Measurements from ENCODE around the gene PHRF1.

PHRF1 gene

GRCh38 chr11:537622-538430 lies 38.4 kb upstream of the PHRF1 start:
- DNase-seq (ENCODE audit: low read depth in 2 of 2) = no peak

GRCh38 chr11:538431-539051 lies 37.7 kb upstream of the PHRF1 start:
- DNase-seq (ENCODE audit: low read depth in 2 of 2) = no peak

- DNase-seq (ENCODE audit: low read depth in 2 of 2) = no peak
These were observed 36.2 kb upstream of the PHRF1 start for GRCh38 chr11:539971-540481.

- no peak for DNase-seq (ENCODE audit: low read depth in 2 of 2)
These were observed 35.5 kb upstream of the PHRF1 start for GRCh38 chr11:540583-541432.

GRCh38 chr11:541433-541885 lies 34.8 kb upstream of the PHRF1 start:
- no peak for DNase-seq (ENCODE audit: low read depth in 2 of 2)

GRCh38 chr11:544817-545166 lies 31.5 kb upstream of the PHRF1 start:
- no peak for DNase-seq (ENCODE audit: low read depth in 2 of 2)

- DNase-seq (ENCODE audit: low read depth in 2 of 2) = no peak
These were observed 31.1 kb upstream of the PHRF1 start for GRCh38 chr11:545171-545570.

GRCh38 chr11:548700-549603 lies 27.3 kb upstream of the PHRF1 start:
- DNase-seq (ENCODE audit: low read depth in 2 of 2) = no peak

GRCh38 chr11:550021-550745 lies 26.1 kb upstream of the PHRF1 start:
- no peak for DNase-seq (ENCODE audit: low read depth in 2 of 2)

- DNase-seq (ENCODE audit: low read depth in 2 of 2) = no peak
These were observed 25.6 kb upstream of the PHRF1 start for GRCh38 chr11:550746-551085.

- DNase-seq (ENCODE audit: low read depth in 2 of 2) = no peak
These were observed 25.1 kb upstream of the PHRF1 start for GRCh38 chr11:551131-551530.

GRCh38 chr11:551596-551995 lies 24.7 kb upstream of the PHRF1 start:
- no peak for DNase-seq (ENCODE audit: low read depth in 2 of 2)

- no peak for DNase-seq (ENCODE audit: low read depth in 2 of 2)
These were observed 22.9 kb upstream of the PHRF1 start for GRCh38 chr11:553083-553987.

- DNase-seq (ENCODE audit: low read depth in 2 of 2) = no peak
These were observed 22.3 kb upstream of the PHRF1 start for GRCh38 chr11:553988-554340.

GRCh38 chr11:554428-555226 lies 21.6 kb upstream of the PHRF1 start:
- DNase-seq (ENCODE audit: low read depth in 2 of 2) = peak; percentile 36 to 69

- DNase-seq (ENCODE audit: low read depth in 2 of 2) = no peak
These were observed 21.0 kb upstream of the PHRF1 start for GRCh38 chr11:555227-555779.

GRCh38 chr11:555780-556661 lies 20.2 kb upstream of the PHRF1 start:
- no peak for DNase-seq (ENCODE audit: low read depth in 2 of 2)

Data from stimulated activated CD8-positive, alpha-beta memory T cell treated with anti-CD3 and anti-CD28 coated beads, Interleukin-7, amount 100 ng/mL, for 4 hours (primary cell).